ENCODE data around the gene ARPC4. TPM values are rescaled to one million over a fixed set of nuclear protein-coding genes. Genes with fewer than 3 reads are reported as not detected.

Gene ARPC4
- total RNA-seq, 2 donors from 2014 or later = 33.6 to 57.1 TPM

DNA sequence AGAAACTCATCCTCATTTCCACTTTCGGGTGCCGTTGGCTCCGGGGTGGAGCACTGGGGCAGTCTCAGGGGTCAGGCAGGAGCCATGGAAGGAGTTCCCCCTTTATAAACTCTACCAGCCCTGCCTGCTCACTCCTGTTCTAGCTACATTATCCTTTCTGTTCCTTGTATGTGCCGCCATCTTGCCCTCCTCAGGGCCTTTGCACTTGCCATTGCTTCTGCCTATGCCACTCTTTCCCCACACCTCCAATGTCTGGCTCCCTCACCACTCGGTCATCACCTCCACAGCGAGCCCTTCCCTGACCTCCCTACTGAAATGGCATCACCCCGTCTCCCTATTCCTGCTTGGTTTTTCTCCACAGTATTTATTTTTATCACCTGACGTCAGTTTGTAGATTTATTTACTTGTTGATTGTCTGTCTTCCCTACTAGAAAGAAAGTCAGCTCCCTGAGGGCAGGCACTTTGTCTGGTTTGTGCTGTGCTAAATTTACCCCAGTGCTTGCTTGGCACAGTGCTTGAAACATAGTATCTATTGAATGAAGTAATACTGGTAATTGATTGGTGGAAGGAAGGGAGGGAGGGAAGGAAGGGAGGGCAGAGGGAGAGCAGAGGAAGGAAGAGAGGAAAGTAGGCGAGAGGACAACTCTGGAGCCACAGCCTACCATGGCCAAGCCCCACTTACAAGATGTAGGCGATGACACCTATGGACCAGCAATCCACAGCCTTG is 31.9 kb upstream of the ARPC4 start:
- TF ChIP-seq, protein P1, sequence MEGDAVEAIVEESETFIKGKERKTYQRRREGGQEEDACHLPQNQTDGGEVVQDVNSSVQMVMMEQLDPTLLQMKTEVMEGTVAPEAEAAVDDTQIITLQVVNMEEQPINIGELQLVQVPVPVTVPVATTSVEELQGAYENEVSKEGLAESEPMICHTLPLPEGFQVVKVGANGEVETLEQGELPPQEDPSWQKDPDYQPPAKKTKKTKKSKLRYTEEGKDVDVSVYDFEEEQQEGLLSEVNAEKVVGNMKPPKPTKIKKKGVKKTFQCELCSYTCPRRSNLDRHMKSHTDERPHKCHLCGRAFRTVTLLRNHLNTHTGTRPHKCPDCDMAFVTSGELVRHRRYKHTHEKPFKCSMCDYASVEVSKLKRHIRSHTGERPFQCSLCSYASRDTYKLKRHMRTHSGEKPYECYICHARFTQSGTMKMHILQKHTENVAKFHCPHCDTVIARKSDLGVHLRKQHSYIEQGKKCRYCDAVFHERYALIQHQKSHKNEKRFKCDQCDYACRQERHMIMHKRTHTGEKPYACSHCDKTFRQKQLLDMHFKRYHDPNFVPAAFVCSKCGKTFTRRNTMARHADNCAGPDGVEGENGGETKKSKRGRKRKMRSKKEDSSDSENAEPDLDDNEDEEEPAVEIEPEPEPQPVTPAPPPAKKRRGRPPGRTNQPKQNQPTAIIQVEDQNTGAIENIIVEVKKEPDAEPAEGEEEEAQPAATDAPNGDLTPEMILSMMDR (IDR thresholded peaks at IDR 0.05) = no peak
- TF ChIP-seq POLR2A (IDR thresholded peaks at IDR 0.05) = no peak
- H3K27ac ChIP-seq = no peak overlapping the region
- WGBS, 2 donors = 91 to 92% methylated on average over 10 of the region's 10 CpGs
- H3K36me3 ChIP-seq (replicated peaks in 1 of 2; ENCODE audit: insufficient read depth in 1 of 2, low read depth in 2 of 2) = peaks cover 0 to 8% of the 10 kb centered on the region in 2 donors
- H3K27me3 ChIP-seq = no peaks in the 10 kb centered on the region
- no peaks in the 10 kb centered on the region for H3K9me3 ChIP-seq
- H3K4me3 ChIP-seq = no peak overlapping the region
- ATAC-seq = no peak
- intact Hi-C loops (cut with DNase I) = no loop called here
- no peaks in the 10 kb centered on the region for H3K4me1 ChIP-seq
- no peak for DNase-seq

- no peak for DNase-seq
- Histone ChIP-seq H3K27me3 (no peaks in the 10 kb centered on the region), H3K4me3 (no peak overlapping the region), H3K4me1 (no peaks in the 10 kb centered on the region), H3K27ac (no peak overlapping the region), H3K36me3 (replicated peaks in 1 of 2; ENCODE audit: insufficient read depth in 1 of 2, low read depth in 2 of 2) (peaks cover 0 to 4% of the 10 kb centered on the region in 2 donors), H3K9me3 (no peaks in the 10 kb centered on the region)
- WGBS, 2 donors = 94 to 96% methylated on average over 5 of the region's 5 CpGs
- intact Hi-C loops (cut with DNase I) = no loop called here
- no peak for ATAC-seq
- TF ChIP-seq, protein P1 (IDR thresholded peaks at IDR 0.05) = no peak
- TF ChIP-seq POLR2A (IDR thresholded peaks at IDR 0.05) = no peak
Observed at GRCh38 chr3:9761919-9762318, 31.0 kb upstream of the ARPC4 start.

DNA sequence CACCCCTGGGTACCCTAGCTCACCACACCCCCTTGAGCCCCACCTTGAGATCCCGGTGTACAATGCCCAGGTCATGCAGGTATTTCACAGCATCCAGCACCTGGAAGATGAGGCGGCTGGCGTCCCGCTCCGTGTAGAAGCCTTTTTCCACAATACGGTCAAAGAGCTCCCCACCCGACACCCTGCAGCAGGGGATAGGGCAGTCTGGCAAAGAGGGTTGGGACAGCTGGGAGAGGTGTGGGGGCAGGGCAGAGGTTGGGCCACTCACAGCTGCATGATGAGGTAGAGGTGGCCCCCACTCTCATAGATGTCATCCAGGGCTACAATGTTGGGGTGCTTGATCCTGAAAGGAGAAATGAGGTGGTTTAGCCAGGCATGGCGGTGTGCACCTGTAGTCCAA is 30.0 kb upstream of the ARPC4 start:
- Histone ChIP-seq H3K9me3 (no peaks in the 10 kb centered on the region), H3K4me3 (no peak overlapping the region), H3K4me1 (peaks cover under 1% of the 10 kb centered on the region), H3K27ac (no peak overlapping the region), H3K36me3 (replicated peaks in 1 of 2; ENCODE audit: insufficient read depth in 1 of 2, low read depth in 2 of 2) (peaks cover 0 to 2% of the 10 kb centered on the region in 2 donors), H3K27me3 (no peaks in the 10 kb centered on the region)
- no peak for ATAC-seq
- 86 to 93% methylated on average over 5 to 8 of the region's 8 CpGs for WGBS, 2 donors
- no peak for DNase-seq
- intact Hi-C loops (cut with DNase I) = no loop called here
- TF ChIP-seq POLR2A (IDR thresholded peaks at IDR 0.05) = no peak
- TF ChIP-seq, protein P1 (IDR thresholded peaks at IDR 0.05) = no peak

- Histone ChIP-seq H3K9me3 (no peaks in the 10 kb centered on the region), H3K27ac (no peak overlapping the region), H3K4me3 (no peak overlapping the region), H3K36me3 (replicated peaks in 1 of 2; ENCODE audit: insufficient read depth in 1 of 2, low read depth in 2 of 2) (no peaks in the 10 kb centered on the region), H3K4me1 (peaks cover 29% of the 10 kb centered on the region), H3K27me3 (no peaks in the 10 kb centered on the region)
- DNase-seq = no peak
- no peak for TF ChIP-seq POLR2A (IDR thresholded peaks at IDR 0.05)
- TF ChIP-seq, protein P1 (IDR thresholded peaks at IDR 0.05) = no peak
- ATAC-seq = no peak
- intact Hi-C loops (cut with DNase I) = no loop called here
- 90 to 94% methylated on average over 3 to 4 of the region's 4 CpGs for WGBS, 2 donors
Observed at GRCh38 chr3:9765865-9766264, 27.0 kb upstream of the ARPC4 start.

- no peaks in the 10 kb centered on the region for H3K27me3 ChIP-seq
- H3K27ac ChIP-seq = peak overlapping the region in 2 of 4 donors; percentile 27 to 39
- intact Hi-C loops (cut with DNase I) = no loop called here
- TF ChIP-seq, protein P1 (IDR thresholded peaks at IDR 0.05) = no peak
- TF ChIP-seq POLR2A (IDR thresholded peaks at IDR 0.05) = no peak
- no peak for ATAC-seq
- H3K4me1 ChIP-seq = peaks cover 35% of the 10 kb centered on the region
- H3K9me3 ChIP-seq = no peaks in the 10 kb centered on the region
- H3K36me3 ChIP-seq (replicated peaks in 1 of 2; ENCODE audit: insufficient read depth in 1 of 2, low read depth in 2 of 2) = no peaks in the 10 kb centered on the region
- no peak for DNase-seq
- WGBS, 2 donors = 75 to 86% methylated on average over 5 to 7 of the region's 7 CpGs
- H3K4me3 ChIP-seq = no peak overlapping the region
Observed at GRCh38 chr3:9767418-9767817, 25.5 kb upstream of the ARPC4 start.
